ENCODE data around the gene STUM. TPM values are rescaled to one million over a fixed set of nuclear protein-coding genes. Genes with fewer than 3 reads are reported as not detected.

STUM gene
- total RNA-seq, 1 experiment from 2014 or later = 0.14 TPM

Other genes with a start within 250 kb of the STUM start
- 19.9 and 29.0 TPM in 2 replicates for gene LIN9, start 239.6 kb upstream of the STUM start, total RNA-seq (2014; rRNA removed; shearing (Covaris generic))
- gene PARP1, start 140.7 kb upstream of the STUM start, total RNA-seq (2014; rRNA removed; shearing (Covaris generic)) = 425 and 483 TPM in 2 replicates
- gene ITPKB, start 190.5 kb downstream of the STUM start, total RNA-seq (2014; rRNA removed; shearing (Covaris generic)) = 15.3 and 20.8 TPM in 2 replicates